HG03039 (cell line): Measurements from ENCODE around the gene USP48.
"Not testable (repeated sequence)": the region's sequence is repeated elsewhere in the genome, so short reads cannot be mapped to it uniquely, and the experiment has no call there.

Experiments
- ATAC-seq: cut with Tn5 transposase; IDR thresholded peaks from one replicate; pipeline ENCODE4 v1.9.1; 2021; ENCODE audit warnings: mild to moderate bottlenecking, moderate library complexity; ENCODE audit not compliant: unreplicated experiment

USP48 gene

GRCh38 chr1:21782868-21783678 lies at the start of gene USP48:
USP48 (minus strand) TSS chr1:21783149; CDS start chr1:21782957, 192 bp downstream.
- ATAC-seq, result peak; percentile 50

GRCh38 chr1:21831454-21831970 lies 48.6 kb upstream of the USP48 start:
- ATAC-seq, result no peak

GRCh38 chr1:21830792-21831453 lies 48.0 kb upstream of the USP48 start:
- no peak for ATAC-seq

GRCh38 chr1:21829294-21829693 lies 46.3 kb upstream of the USP48 start:
- ATAC-seq, result no peak

GRCh38 chr1:21828506-21829210 lies 45.7 kb upstream of the USP48 start:
- no peak for ATAC-seq

- no peak for ATAC-seq
Observed at GRCh38 chr1:21828075-21828474, 45.1 kb upstream of the USP48 start.

GRCh38 chr1:21827141-21827679 lies 44.3 kb upstream of the USP48 start:
- no peak for ATAC-seq

GRCh38 chr1:21826694-21827093 lies 43.7 kb upstream of the USP48 start:
- ATAC-seq, result not testable (repeated sequence)

- no peak for ATAC-seq
Observed at GRCh38 chr1:21825393-21825792, 42.4 kb upstream of the USP48 start.

GRCh38 chr1:21824926-21825325 lies 42.0 kb upstream of the USP48 start:
- ATAC-seq, result no peak

GRCh38 chr1:21823980-21824702 lies 41.2 kb upstream of the USP48 start:
- no peak for ATAC-seq

GRCh38 chr1:21823206-21823979 lies 40.4 kb upstream of the USP48 start:
- ATAC-seq, result no peak

- no peak for ATAC-seq
Observed at GRCh38 chr1:21822349-21822748, 39.4 kb upstream of the USP48 start.

GRCh38 chr1:21821385-21822019 lies 38.6 kb upstream of the USP48 start:
- ATAC-seq, result no peak

- ATAC-seq, result no peak
Observed at GRCh38 chr1:21820597-21821232, 37.8 kb upstream of the USP48 start.

- ATAC-seq, result no peak
Observed at GRCh38 chr1:21818656-21819055, 35.7 kb upstream of the USP48 start.

- no peak for ATAC-seq
Observed at GRCh38 chr1:21816602-21817302, 33.8 kb upstream of the USP48 start.

- no peak for ATAC-seq
Observed at GRCh38 chr1:21815724-21816321, 32.9 kb upstream of the USP48 start.
